HFF-Myc (cell line): ENCODE data around the gene NEK8.
"Not testable (repeated sequence)": the region's sequence is repeated elsewhere in the genome, so short reads cannot be mapped to it uniquely, and the experiment has no call there.

Experiments
- DNase-seq: peaks from one replicate; pipeline ENCODE4 v3.0.0-alpha.2; 2011; ENCODE audit warnings: low read depth; ENCODE audit errors: extremely low read depth
- H3K4me3 ChIP-seq: replicated peaks from 2 replicates; pipeline ENCODE4 v1.5.1; 2011; ENCODE audit warnings: low read depth, mild to moderate bottlenecking, control low read depth, low read length
- TF ChIP-seq, protein P1 (sequence below): IDR thresholded peaks from 2 replicates; pipeline ENCODE4 v1.5.1; 2012; ENCODE audit warnings: mild to moderate bottlenecking, low read depth, low read length, control low read depth; ENCODE audit errors: missing control alignments

Gene NEK8

GRCh38 chr17:28722417-28723158 lies 6.0 kb upstream of the NEK8 start:
- DNase-seq: no peak
- TF ChIP-seq, protein P1, sequence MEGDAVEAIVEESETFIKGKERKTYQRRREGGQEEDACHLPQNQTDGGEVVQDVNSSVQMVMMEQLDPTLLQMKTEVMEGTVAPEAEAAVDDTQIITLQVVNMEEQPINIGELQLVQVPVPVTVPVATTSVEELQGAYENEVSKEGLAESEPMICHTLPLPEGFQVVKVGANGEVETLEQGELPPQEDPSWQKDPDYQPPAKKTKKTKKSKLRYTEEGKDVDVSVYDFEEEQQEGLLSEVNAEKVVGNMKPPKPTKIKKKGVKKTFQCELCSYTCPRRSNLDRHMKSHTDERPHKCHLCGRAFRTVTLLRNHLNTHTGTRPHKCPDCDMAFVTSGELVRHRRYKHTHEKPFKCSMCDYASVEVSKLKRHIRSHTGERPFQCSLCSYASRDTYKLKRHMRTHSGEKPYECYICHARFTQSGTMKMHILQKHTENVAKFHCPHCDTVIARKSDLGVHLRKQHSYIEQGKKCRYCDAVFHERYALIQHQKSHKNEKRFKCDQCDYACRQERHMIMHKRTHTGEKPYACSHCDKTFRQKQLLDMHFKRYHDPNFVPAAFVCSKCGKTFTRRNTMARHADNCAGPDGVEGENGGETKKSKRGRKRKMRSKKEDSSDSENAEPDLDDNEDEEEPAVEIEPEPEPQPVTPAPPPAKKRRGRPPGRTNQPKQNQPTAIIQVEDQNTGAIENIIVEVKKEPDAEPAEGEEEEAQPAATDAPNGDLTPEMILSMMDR: no peak
- H3K4me3 ChIP-seq: peak overlapping the region; percentile 99

DNA sequence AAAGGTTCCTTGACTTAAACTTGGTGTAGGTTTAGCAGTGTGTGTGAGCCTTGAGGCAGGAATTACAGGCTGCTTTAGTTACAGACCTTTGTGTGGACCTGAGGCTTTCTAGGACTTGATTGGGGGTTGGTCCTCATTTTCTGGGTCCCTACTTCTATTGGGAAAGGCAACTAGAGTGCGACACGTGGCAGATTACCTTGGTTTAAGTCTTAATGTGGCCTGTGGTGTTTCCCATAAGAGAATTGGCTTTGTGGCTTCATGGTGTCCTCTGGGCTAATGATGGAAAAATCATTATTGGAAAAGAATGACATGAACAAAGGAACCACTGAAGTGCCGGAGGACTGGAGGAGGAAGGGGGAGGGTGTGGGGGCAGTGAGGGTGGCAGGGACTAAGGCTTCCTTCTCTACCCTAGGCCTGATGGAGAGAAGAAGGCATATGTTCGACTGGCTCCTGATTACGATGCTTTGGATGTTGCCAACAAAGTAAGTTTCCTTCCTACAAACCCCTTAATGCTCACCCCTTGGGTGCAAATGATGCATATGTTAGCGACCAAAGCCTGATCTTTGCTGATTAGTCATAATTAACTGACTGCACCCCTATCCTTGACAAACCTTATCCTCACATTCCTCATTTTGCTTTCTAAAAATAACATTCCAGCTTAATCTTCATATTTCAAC lies 5.3 kb upstream of the NEK8 start:
- no peak for DNase-seq
- TF ChIP-seq, protein P1: no peak
- peak overlapping the region; percentile 99 for H3K4me3 ChIP-seq

DNA sequence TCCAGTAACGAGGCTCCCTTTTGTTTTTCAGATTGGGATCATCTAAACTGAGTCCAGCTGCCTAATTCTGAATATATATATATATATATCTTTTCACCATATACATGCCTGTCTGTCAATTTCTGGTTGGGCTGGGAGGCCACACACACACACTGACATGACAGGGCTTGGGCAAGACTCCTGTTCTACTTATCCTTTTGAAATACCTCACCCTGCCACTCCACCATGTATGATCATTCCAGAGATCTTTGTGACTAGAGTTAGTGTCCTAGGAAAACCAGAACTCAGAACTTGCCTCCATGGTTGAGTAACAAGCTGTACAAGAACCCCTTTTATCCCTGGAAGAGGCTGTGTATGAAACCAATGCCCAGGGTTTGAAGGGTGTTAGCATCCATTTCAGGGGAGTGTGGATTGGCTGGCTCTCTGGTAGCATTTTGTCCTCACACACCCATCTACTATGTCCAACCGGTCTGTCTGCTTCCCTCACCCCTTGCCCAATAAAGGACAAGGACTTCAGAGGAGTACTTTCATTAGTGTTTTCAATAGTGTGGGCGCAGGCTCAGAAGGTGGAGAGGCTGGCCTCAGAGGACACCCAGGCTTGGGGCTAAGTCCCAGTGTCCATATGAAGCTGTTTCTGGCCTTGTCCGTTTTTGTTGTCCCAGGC lies 4.6 kb upstream of the NEK8 start:
- peak overlapping the region; percentile 99 for H3K4me3 ChIP-seq
- DNase-seq: not testable (repeated sequence)

DNA sequence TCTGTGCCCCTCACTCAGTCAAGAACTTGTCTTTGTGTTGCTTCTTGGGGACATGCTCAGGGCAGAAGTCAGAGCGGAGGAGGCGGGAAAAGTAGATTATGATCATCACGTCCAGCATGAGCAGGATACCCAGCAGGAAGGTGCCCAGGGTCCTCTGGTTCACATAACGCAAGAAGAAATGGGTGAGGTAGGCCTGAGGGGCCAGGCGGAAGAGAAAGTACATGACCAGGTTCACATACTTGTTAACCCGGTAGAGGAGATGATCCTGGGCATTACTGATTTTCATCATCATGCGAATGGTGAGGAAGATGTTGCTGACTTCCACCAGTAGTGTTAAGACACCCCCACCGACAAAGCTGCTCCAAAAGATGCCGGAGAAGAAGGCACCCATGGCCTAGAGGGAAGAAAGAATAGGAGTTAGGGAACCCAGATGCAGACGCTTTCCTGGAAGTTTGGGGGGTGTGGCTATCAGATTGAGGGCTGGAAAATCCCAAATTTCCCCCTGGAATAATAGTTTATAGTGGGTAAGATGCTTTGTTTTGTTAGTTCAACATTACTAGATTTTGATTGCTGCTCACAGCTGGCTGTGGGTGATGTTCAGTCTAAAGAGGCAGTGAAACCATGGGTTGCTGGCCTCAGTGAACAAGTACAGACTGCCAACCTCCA lies 4.0 kb upstream of the NEK8 start:
- TF ChIP-seq, protein P1: no peak
- H3K4me3 ChIP-seq: peak overlapping the region; percentile 99
- no peak for DNase-seq

DNA sequence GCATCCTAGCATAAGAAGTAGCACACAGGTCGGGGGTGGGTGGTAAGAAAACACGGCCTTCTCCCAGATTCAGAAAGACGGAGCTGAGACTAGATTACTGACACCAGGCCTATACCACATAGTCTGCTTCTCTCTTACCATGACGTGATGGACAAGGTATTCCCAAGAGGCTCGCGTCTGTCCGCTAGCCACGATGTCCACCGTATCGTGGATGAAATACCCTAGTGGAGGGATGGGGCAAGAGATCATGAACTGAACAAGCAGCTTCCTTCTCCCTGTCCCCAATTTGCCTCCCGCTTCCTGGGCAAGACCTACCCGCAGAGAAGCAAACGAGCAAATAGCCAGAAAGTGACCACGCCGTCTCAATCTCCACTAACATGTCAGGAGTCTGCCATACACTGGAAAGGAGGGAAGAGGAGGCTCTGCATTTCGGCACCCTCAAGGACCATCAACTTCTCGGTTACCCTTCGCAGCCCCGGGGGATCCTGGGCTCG lies 3.4 kb upstream of the NEK8 start:
- peak overlapping the region; percentile 99 for H3K4me3 ChIP-seq
- DNase-seq: no peak
- TF ChIP-seq, protein P1: no peak

GRCh38 chr17:28725660-28726225 lies 2.8 kb upstream of the NEK8 start:
- DNase-seq: no peak
- TF ChIP-seq, protein P1: no peak
- H3K4me3 ChIP-seq: peak overlapping the region; percentile 99
